Neural progenitor cell (in vitro differentiated cells): ENCODE measurements around the gene POLD3.

Experiments used
- EZH2 ChIP-seq: fragments of 200-600 bp; sonication (generic); IDR thresholded peaks from 2 replicates; pipeline ENCODE4 v1.6.1; 2017; ENCODE audit warnings: antibody characterized with exemption, mild to moderate bottlenecking, moderate library complexity
- TF ChIP-seq, protein P1 (sequence below): fragments of 200-600 bp; sonication (generic); IDR thresholded peaks from 2 replicates; pipeline ENCODE4 v1.5.1; 2017; ENCODE audit warnings: antibody characterized with exemption, mild to moderate bottlenecking

GRCh38 chr11:74559934-74560309 is 32.5 kb upstream of the POLD3 start:
- TF ChIP-seq, protein P1, sequence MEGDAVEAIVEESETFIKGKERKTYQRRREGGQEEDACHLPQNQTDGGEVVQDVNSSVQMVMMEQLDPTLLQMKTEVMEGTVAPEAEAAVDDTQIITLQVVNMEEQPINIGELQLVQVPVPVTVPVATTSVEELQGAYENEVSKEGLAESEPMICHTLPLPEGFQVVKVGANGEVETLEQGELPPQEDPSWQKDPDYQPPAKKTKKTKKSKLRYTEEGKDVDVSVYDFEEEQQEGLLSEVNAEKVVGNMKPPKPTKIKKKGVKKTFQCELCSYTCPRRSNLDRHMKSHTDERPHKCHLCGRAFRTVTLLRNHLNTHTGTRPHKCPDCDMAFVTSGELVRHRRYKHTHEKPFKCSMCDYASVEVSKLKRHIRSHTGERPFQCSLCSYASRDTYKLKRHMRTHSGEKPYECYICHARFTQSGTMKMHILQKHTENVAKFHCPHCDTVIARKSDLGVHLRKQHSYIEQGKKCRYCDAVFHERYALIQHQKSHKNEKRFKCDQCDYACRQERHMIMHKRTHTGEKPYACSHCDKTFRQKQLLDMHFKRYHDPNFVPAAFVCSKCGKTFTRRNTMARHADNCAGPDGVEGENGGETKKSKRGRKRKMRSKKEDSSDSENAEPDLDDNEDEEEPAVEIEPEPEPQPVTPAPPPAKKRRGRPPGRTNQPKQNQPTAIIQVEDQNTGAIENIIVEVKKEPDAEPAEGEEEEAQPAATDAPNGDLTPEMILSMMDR = no peak
- TF ChIP-seq EZH2 = no peak
